Hepatocyte (in vitro differentiated cells): ENCODE results near the gene XRRA1. TPM values are rescaled to one million over a fixed set of nuclear protein-coding genes. Genes with fewer than 3 reads are reported as not detected.

ENCODE experiments used
- DNase-seq: peaks from one replicate; pipeline ENCODE4 v3.0.0-alpha.2; 2016; ENCODE audit warnings: low spot score
- H2AFZ ChIP-seq: fragments of 200-600 bp; sonication (generic); 2 replicates; pipeline ENCODE4 v1.6.0; 2016; ENCODE audit warnings: antibody characterized with exemption, mild to moderate bottlenecking
- H3K27ac ChIP-seq: fragments of 200-600 bp; sonication (generic); 2 replicates; pipeline ENCODE4 v1.5.1; 2016; ENCODE audit warnings: mild to moderate bottlenecking
- H3K27me3 ChIP-seq: fragments of 200-600 bp; sonication (generic); 2 replicates; pipeline ENCODE4 v1.6.1; 2016
- H3K36me3 ChIP-seq: fragments of 200-600 bp; sonication (generic); replicated peaks from 2 replicates; pipeline ENCODE4 v1.5.1; 2016; ENCODE audit warnings: low read depth; ENCODE audit not compliant: insufficient read depth
- H3K4me1 ChIP-seq: fragments of 200-600 bp; sonication (generic); 2 replicates; pipeline ENCODE4 v1.5.1; 2016; ENCODE audit warnings: mild to moderate bottlenecking, moderate library complexity; ENCODE audit not compliant: insufficient read depth
- H3K4me2 ChIP-seq: fragments of 200-600 bp; sonication (generic); 2 replicates; pipeline ENCODE4 v1.6.0; 2016
- H3K4me3 ChIP-seq: fragments of 200-600 bp; sonication (generic); 2 replicates; pipeline ENCODE4 v1.5.1; 2016; ENCODE audit warnings: mild to moderate bottlenecking
- H3K79me2 ChIP-seq: fragments of 200-600 bp; sonication (generic); 2 replicates; pipeline ENCODE4 v1.6.0; 2017; ENCODE audit warnings: mild to moderate bottlenecking
- H3K9me2 ChIP-seq: fragments of 200-600 bp; sonication (generic); replicated peaks from 2 replicates; pipeline ENCODE4 v1.6.0; 2017; ENCODE audit warnings: mild to moderate bottlenecking; ENCODE audit not compliant: insufficient read depth
- H3K9me3 ChIP-seq: fragments of 200-600 bp; sonication (generic); 2 replicates; pipeline ENCODE4 v1.5.1; 2016; ENCODE audit warnings: low read depth, mild to moderate bottlenecking
- H4K20me1 ChIP-seq: fragments of 200-600 bp; sonication (generic); 2 replicates; pipeline ENCODE4 v1.6.0; 2016; ENCODE audit warnings: mild to moderate bottlenecking; ENCODE audit not compliant: insufficient read depth, poor library complexity, severe bottlenecking
- CTCF ChIP-seq: fragments of 200-600 bp; sonication (generic); IDR thresholded peaks from 2 replicates; pipeline ENCODE4 v1.5.1; 2016; ENCODE audit warnings: antibody characterized with exemption, mild to moderate bottlenecking; ENCODE audit not compliant: poor library complexity
- EZH2 ChIP-seq: fragments of 200-600 bp; sonication (generic); IDR thresholded peaks from 2 replicates; pipeline ENCODE4 v1.6.1; 2016; ENCODE audit warnings: antibody characterized with exemption, mild to moderate bottlenecking, borderline replicate concordance
- EZH2phosphoT487 ChIP-seq: fragments of 200-600 bp; sonication (generic); IDR thresholded peaks from one replicate; pipeline ENCODE4 v1.6.1; 2018; ENCODE audit warnings: antibody characterized with exemption, mild to moderate bottlenecking, low read depth, moderate library complexity; ENCODE audit not compliant: unreplicated experiment, severe bottlenecking
- WGBS: methylation state at CpG from one replicate; pipeline ENCODE4 v1.1.6; 2016; ENCODE audit warnings: low lambda C conversion rate; ENCODE audit errors: missing lambda C conversion rate; 5-methylcytosine and 5-hydroxymethylcytosine counted together
- polyA plus RNA-seq: library from polyadenylated mRNA; unstranded; fragments of >200 nt; fragmentation: Nextera tagmentation; extraction: Ambion mirVana; gene quantifications from 2 replicates; pipeline ENCODE4 v1.2.1, GENCODE V29; 2016
- total RNA-seq: library from RNA; depleted of rRNA; stranded (reverse); fragments of >200 nt; gene quantifications from 2 replicates; pipeline ENCODE4 v1.2.3, GENCODE V29; 2014

Gene XRRA1
- total and polyA plus RNA-seq, 2 experiments from 2014 or later: 4.9 to 7.3 TPM

DNA sequence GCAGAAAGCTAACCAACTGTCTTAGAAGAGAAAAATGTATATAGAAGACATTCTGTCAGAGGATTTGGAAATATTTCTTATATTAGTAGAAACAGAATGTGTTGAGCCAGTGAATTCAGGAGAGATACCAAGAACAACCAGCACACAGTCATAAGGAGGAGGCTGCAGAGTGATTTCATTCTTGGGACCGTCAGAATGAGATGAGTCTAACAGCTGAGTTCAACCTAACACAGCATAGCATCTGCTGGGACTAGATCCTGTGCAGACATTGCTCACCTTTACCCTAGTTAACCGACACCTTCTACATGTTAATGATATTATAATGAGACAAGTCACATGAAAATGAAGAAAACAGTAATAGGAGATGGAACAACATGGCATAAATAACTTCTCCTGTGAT, 85.5 kb downstream of the XRRA1 start:
- Histone ChIP-seq H3K9me3 (peaks cover 28% of the 10 kb centered on the region), H3K79me2 (no peaks in the 10 kb centered on the region), H3K4me1 (no peaks in the 10 kb centered on the region), H3K4me2 (no peak overlapping the region), H2AFZ (no peak overlapping the region), H3K4me3 (no peak overlapping the region), H3K27me3 (no peaks in the 10 kb centered on the region), H3K36me3 (no peaks in the 10 kb centered on the region), H3K27ac (no peak overlapping the region), H4K20me1 (no peaks in the 10 kb centered on the region), H3K9me2 (no peaks in the 10 kb centered on the region)
- TF ChIP-seq EZH2: no peak
- TF ChIP-seq EZH2phosphoT487: no peak
- no peak for TF ChIP-seq CTCF
- no peak for DNase-seq
- WGBS: 93% methylated on average over 2 of the region's 2 CpGs

- H3K36me3 ChIP-seq: no peaks in the 10 kb centered on the region
- no peak for DNase-seq
- H2AFZ ChIP-seq: no peak overlapping the region
Measured at GRCh38 chr11:74860743-74861142, 88.1 kb downstream of the XRRA1 start.

DNA sequence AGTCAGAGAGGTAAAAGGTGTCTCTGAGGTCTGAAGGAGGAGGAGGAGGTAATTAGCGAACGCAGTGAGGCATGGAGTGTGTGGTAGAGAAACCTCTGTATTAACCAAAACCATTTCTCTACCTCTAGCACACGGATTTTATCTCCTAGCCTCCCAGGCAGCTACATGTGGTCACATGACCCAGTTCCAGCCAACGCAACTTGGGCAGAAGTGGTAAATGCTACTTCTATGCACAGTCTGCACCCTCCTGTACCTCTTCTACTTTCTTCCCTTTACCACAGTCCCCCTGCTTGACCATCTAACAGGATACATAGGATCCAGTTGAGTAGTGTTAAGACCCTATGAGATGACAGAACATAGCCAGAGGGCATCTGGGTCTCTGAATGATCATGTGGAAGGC, 95.7 kb downstream of the XRRA1 start:
- H3K4me3 ChIP-seq: no peak overlapping the region
- H3K79me2 ChIP-seq: no peaks in the 10 kb centered on the region
- H3K27me3 ChIP-seq: no peaks in the 10 kb centered on the region
- TF ChIP-seq EZH2: no peak
- TF ChIP-seq EZH2phosphoT487: no peak
- TF ChIP-seq CTCF: no peak
- H3K4me2 ChIP-seq: no peak overlapping the region
- no peak overlapping the region for H3K27ac ChIP-seq
- H3K4me1 ChIP-seq: no peaks in the 10 kb centered on the region
- no peaks in the 10 kb centered on the region for H3K9me3 ChIP-seq
- no peaks in the 10 kb centered on the region for H3K9me2 ChIP-seq
- no peaks in the 10 kb centered on the region for H3K36me3 ChIP-seq
- H4K20me1 ChIP-seq: no peaks in the 10 kb centered on the region
- no peak overlapping the region for H2AFZ ChIP-seq
- 93% methylated on average over 4 of the region's 4 CpGs for WGBS
- no peak for DNase-seq

More at GRCh38 chr11:74860743-74861142, 88.1 kb downstream of the XRRA1 start:
- H3K79me2 ChIP-seq: no peaks in the 10 kb centered on the region
- TF ChIP-seq CTCF (no peak), EZH2phosphoT487 (no peak), EZH2 (no peak)
- H3K9me3 ChIP-seq: peaks cover 3% of the 10 kb centered on the region
- H3K4me2 ChIP-seq: no peak overlapping the region
- no peak overlapping the region for H3K27ac ChIP-seq
- no peaks in the 10 kb centered on the region for H3K9me2 ChIP-seq
- H3K4me3 ChIP-seq: no peak overlapping the region
- no peaks in the 10 kb centered on the region for H4K20me1 ChIP-seq
- H3K27me3 ChIP-seq: no peaks in the 10 kb centered on the region
- H3K4me1 ChIP-seq: no peaks in the 10 kb centered on the region
